Mesenchymal stem cell (in vitro differentiated cells and primary cell): ENCODE measurements around the gene MYH14.

ENCODE experiments used
- DNase-seq: peaks from one replicate; pipeline ENCODE4 v3.0.0-alpha.2; 2013
- H2AFZ ChIP-seq: one replicate; pipeline ENCODE4 v1.6.1; 2013; ENCODE audit warnings: low read depth, mild to moderate bottlenecking, control low read depth, inconsistent platforms, low read length, moderate library complexity
- H2AK5ac ChIP-seq: 2 replicates; pipeline ENCODE4 v1.6.1; 2013; ENCODE audit warnings: low read length, moderate library complexity, mild to moderate bottlenecking, inconsistent platforms; ENCODE audit not compliant: severe bottlenecking
- H2BK120ac ChIP-seq: one replicate; pipeline ENCODE4 v1.6.1; 2013; ENCODE audit warnings: low read depth, mild to moderate bottlenecking, inconsistent platforms, low read length, moderate library complexity
- H2BK12ac ChIP-seq, 2 experiments: one replicate each; pipeline ENCODE4 v1.6.1; 2013; ENCODE audit warnings: inconsistent platforms in 2 of 2, low read length in 2 of 2, mild to moderate bottlenecking in 2 of 2, moderate library complexity in 2 of 2, control low read depth in 1 of 2
- H2BK15ac ChIP-seq: one replicate; pipeline ENCODE4 v1.6.1; 2013; ENCODE audit warnings: mild to moderate bottlenecking, low read depth, inconsistent platforms; ENCODE audit not compliant: poor library complexity, severe bottlenecking
- H2BK5ac ChIP-seq: 2 replicates; pipeline ENCODE4 v1.6.1; 2013; ENCODE audit warnings: low read depth, mild to moderate bottlenecking, low read length, control low read depth, inconsistent platforms; ENCODE audit not compliant: poor library complexity, severe bottlenecking
- H3K14ac ChIP-seq, 2 experiments: one replicate each; pipeline ENCODE4 v1.6.1; 2013; ENCODE audit warnings: inconsistent platforms in 2 of 2, low read length in 2 of 2, control low read depth in 1 of 2, mild to moderate bottlenecking in 1 of 2, moderate library complexity in 1 of 2
- H3K18ac ChIP-seq, 2 experiments: one replicate each; pipeline ENCODE4 v1.6.1; 2013; ENCODE audit warnings: inconsistent platforms in 2 of 2, low read length in 2 of 2, control low read depth in 1 of 2, low read depth in 1 of 2, mild to moderate bottlenecking in 1 of 2
- H3K23ac ChIP-seq, 2 experiments: one replicate each; pipeline ENCODE4 v1.6.1; 2013; ENCODE audit warnings: inconsistent platforms in 2 of 2, low read length in 2 of 2, mild to moderate bottlenecking in 2 of 2, moderate library complexity in 2 of 2, control low read depth in 1 of 2
- H3K27ac ChIP-seq: 2 replicates; pipeline ENCODE4 v1.5.1; 2013; ENCODE audit warnings: mild to moderate bottlenecking, moderate library complexity, low read length, control low read depth, inconsistent platforms; ENCODE audit not compliant: poor library complexity, severe bottlenecking
- H3K27me3 ChIP-seq, 2 experiments: 2 replicates each; pipeline versions ENCODE4 v1.6.1 to v1.7.0; 2013; ENCODE audit warnings: low read length in 2 of 2, mild to moderate bottlenecking in 2 of 2, moderate library complexity in 2 of 2, control low read depth in 1 of 2, inconsistent platforms in 1 of 2; ENCODE audit not compliant: control insufficient read depth in 1 of 2, insufficient read depth in 1 of 2
- H3K36me3 ChIP-seq, 2 experiments: 2 replicates each; pipeline versions ENCODE4 v1.6.1 to v1.7.0; 2013; ENCODE audit warnings: low read length in 2 of 2, control low read depth in 1 of 2, inconsistent platforms in 1 of 2, low read depth in 1 of 2, mild to moderate bottlenecking in 1 of 2; ENCODE audit not compliant: insufficient read depth in 2 of 2, control insufficient read depth in 1 of 2
- H3K4ac ChIP-seq, 2 experiments: one replicate each; pipeline ENCODE4 v1.6.1; 2013; ENCODE audit warnings: inconsistent platforms in 2 of 2, low read length in 2 of 2, mild to moderate bottlenecking in 2 of 2, moderate library complexity in 2 of 2, control low read depth in 1 of 2, low read depth in 1 of 2
- H3K4me1 ChIP-seq: 2 replicates; pipeline ENCODE4 v1.6.1; 2013; ENCODE audit warnings: low read depth, low read length, control low read depth; ENCODE audit not compliant: control insufficient read depth, insufficient read depth
- H3K4me2 ChIP-seq: 2 replicates; pipeline ENCODE4 v1.6.1; 2013; ENCODE audit warnings: low read length, mild to moderate bottlenecking, inconsistent platforms; ENCODE audit not compliant: poor library complexity, severe bottlenecking
- H3K4me3 ChIP-seq, 2 experiments: 2 replicates each; pipeline versions ENCODE4 v1.5.1 to v1.7.0; 2013; ENCODE audit warnings: low read length in 2 of 2, mild to moderate bottlenecking in 2 of 2, control low read depth in 1 of 2, low read depth in 1 of 2; ENCODE audit not compliant: insufficient read depth in 1 of 2
- H3K79me1 ChIP-seq: replicated peaks from 2 replicates; pipeline ENCODE4 v1.6.1; 2013; ENCODE audit warnings: mild to moderate bottlenecking, control low read depth, low read length, inconsistent platforms; ENCODE audit not compliant: poor library complexity, severe bottlenecking
- H3K9ac ChIP-seq: 2 replicates; pipeline ENCODE4 v1.7.0; 2013; ENCODE audit warnings: mild to moderate bottlenecking, low read length, moderate library complexity
- H3K9me3 ChIP-seq: 2 replicates; pipeline ENCODE4 v1.7.0; 2013; ENCODE audit warnings: mild to moderate bottlenecking, low read length; ENCODE audit not compliant: control insufficient read depth
- H4K8ac ChIP-seq: one replicate; pipeline ENCODE4 v1.6.1; 2013; ENCODE audit warnings: inconsistent platforms, mild to moderate bottlenecking, low read length, moderate library complexity
- H4K91ac ChIP-seq: one replicate; pipeline ENCODE4 v1.6.1; 2013; ENCODE audit warnings: mild to moderate bottlenecking, low read length, inconsistent platforms
- WGBS: methylation state at CpG from one replicate; pipeline ENCODE4 v1.1.7; 2013; ENCODE audit warnings: mixed read lengths; 5-methylcytosine and 5-hydroxymethylcytosine counted together

MYH14 gene

GRCh38 chr19:50325310-50326100 lies 122.1 kb downstream of the MYH14 start:
- no peak overlapping the region for H4K8ac ChIP-seq

DNA sequence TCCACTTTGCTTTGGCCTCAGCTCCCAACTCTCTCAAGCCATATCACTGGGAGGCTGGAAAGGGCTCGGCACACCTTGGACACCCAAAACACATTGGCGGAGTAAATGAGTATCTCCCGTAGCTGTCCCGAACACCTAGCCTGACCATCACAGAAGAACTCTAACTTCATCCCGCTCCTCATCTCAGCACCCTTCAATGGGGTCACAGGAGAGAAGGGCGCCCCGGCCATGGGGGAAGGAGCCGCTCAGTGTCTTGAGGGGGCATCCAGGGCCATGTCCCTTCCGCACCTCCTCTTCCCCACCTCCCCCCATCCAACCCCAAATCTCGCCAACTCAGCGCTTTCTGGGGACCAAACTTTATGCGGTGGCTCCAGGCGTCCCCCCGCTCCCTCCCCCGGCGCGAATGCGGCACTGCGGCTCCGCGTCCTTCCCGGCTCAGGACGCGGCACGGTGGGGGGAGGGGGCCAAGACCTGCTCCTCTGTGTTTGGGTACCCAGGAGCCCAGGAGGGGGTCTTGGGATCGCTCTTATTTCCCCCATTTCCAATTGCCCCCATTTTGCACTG lies 122.8 kb downstream of the MYH14 start:
- no peak overlapping the region for H3K14ac ChIP-seq
- H3K4me1 ChIP-seq = peaks cover 4% of the 10 kb centered on the region
- no peak overlapping the region for H3K27ac ChIP-seq
- DNase-seq = no peak
- H2BK5ac ChIP-seq = no peak overlapping the region
- H3K79me1 ChIP-seq = no peaks in the 10 kb centered on the region
- H3K4me2 ChIP-seq = no peak overlapping the region
- no peak overlapping the region for H4K8ac ChIP-seq
- H3K27me3 ChIP-seq = peaks cover 36 to 48% of the 10 kb centered on the region in 2 experiments
- H3K18ac ChIP-seq = no peak overlapping the region
- H2AK5ac ChIP-seq = no peak overlapping the region
- no peak overlapping the region for H3K23ac ChIP-seq
- H3K4ac ChIP-seq = no peak overlapping the region
- H3K4me3 ChIP-seq = no peak overlapping the region
- no peaks in the 10 kb centered on the region for H3K36me3 ChIP-seq
- 7% methylated on average over 25 of the region's 26 CpGs for WGBS
- no peak overlapping the region for H2BK15ac ChIP-seq
- H3K9ac ChIP-seq = no peak overlapping the region
- no peak overlapping the region for H2AFZ ChIP-seq
- H4K91ac ChIP-seq = no peak overlapping the region
- no peak overlapping the region for H2BK12ac ChIP-seq
- no peak overlapping the region for H2BK120ac ChIP-seq
- no peaks in the 10 kb centered on the region for H3K9me3 ChIP-seq

More at GRCh38 chr19:50325310-50326100, 122.1 kb downstream of the MYH14 start:
- Histone ChIP-seq H3K18ac (no peak overlapping the region), H3K23ac (no peak overlapping the region), H2BK15ac (no peak overlapping the region), H2AK5ac (no peak overlapping the region), H3K4me1 (peaks cover 4% of the 10 kb centered on the region), H3K9ac (no peak overlapping the region), H3K27ac (no peak overlapping the region), H3K36me3 (no peaks in the 10 kb centered on the region), H3K27me3 (peaks cover 34 to 45% of the 10 kb centered on the region in 2 experiments), H3K14ac (no peak overlapping the region), H2BK5ac (no peak overlapping the region), H2BK120ac (no peak overlapping the region), H3K4me3 (no peak overlapping the region), H4K91ac (no peak overlapping the region), H2BK12ac (no peak overlapping the region), H3K4me2 (no peak overlapping the region), H2AFZ (no peak overlapping the region), H3K9me3 (no peaks in the 10 kb centered on the region), H3K4ac (no peak overlapping the region), H3K79me1 (no peaks in the 10 kb centered on the region)
- 1% methylated on average over 35 of the region's 48 CpGs for WGBS
- DNase-seq = peak; percentile 17

DNA sequence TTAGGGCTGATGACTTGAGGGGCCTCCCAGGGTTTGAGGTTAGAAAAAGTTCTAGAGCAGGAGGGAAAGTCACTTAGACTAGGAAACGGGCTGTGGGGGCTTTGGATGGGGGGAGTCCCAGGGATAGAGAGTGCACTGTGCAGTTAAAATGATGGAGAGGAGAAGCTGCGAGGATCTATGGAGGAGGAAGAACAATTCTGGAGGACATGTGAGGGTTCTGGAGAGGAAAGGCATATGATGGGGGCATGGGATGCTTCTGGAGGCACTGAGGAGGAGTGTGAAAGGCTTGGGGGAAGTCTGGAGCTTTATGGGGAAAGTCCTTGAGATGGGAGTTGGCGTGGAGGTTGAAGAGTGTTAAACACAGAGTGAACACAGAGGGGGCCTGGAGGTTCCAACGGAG lies 123.6 kb downstream of the MYH14 start:
- H3K9me3 ChIP-seq = no peaks in the 10 kb centered on the region
- H2BK12ac ChIP-seq = no peak overlapping the region
- 52% methylated on average over 3 of the region's 4 CpGs for WGBS

DNA sequence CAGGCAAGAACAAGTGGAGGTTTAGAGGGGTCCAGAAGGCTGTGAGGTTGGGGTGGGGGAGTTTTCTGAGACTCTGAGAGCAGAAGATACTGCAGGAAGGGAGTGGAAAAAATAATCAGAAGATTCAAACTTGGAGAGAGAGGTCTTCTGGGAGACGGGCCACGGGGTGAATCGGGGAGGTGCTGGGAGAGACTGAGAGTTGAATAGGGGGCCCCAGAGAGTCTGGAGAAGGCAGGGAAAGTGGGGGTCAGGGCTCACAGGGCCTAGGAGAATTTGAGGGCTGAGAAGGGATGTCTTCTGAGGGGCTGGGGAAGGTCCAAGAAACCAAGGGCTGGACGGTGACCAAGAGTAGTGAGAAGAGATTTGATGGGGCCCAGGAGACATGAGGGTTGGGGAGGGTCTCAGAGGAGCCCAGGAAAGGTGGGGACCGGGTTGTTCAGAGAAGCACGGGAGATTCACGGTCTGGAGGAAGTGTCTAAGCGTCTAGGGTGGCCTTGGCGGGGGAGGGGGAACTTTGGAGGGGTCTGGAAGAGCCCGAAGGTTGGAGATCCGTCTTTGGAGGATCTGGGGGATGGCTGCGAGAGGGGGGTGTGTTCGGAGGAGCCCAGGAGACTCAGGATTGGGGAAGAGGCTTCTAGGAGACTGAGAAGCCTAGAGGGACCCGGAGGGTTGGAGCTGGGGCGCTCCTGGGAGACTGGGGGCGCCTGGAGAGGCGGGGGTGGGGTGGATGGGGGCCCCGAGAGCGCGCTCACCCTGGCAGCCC lies 124.2 kb downstream of the MYH14 start:
- H3K9me3 ChIP-seq = no peaks in the 10 kb centered on the region
- H3K27ac ChIP-seq = no peak overlapping the region
- no peak overlapping the region for H3K18ac ChIP-seq
- no peak overlapping the region for H4K8ac ChIP-seq
- H3K4me2 ChIP-seq = no peak overlapping the region
- H3K79me1 ChIP-seq = no peaks in the 10 kb centered on the region
- peaks cover 4% of the 10 kb centered on the region for H3K4me1 ChIP-seq
- H2AFZ ChIP-seq = no peak overlapping the region
- H3K23ac ChIP-seq = no peak overlapping the region
- 58% methylated on average over 11 of the region's 20 CpGs for WGBS
- DNase-seq = no peak
- H2AK5ac ChIP-seq = no peak overlapping the region
- no peak overlapping the region for H2BK15ac ChIP-seq
- peaks cover 47 to 62% of the 10 kb centered on the region in 2 experiments for H3K27me3 ChIP-seq
- H3K4ac ChIP-seq = no peak overlapping the region
- no peak overlapping the region for H4K91ac ChIP-seq
- H3K14ac ChIP-seq = no peak overlapping the region
- no peak overlapping the region for H2BK12ac ChIP-seq
- no peak overlapping the region for H3K9ac ChIP-seq
- H2BK120ac ChIP-seq = no peak overlapping the region
- no peak overlapping the region for H2BK5ac ChIP-seq
- H3K36me3 ChIP-seq = no peaks in the 10 kb centered on the region
- no peak overlapping the region for H3K4me3 ChIP-seq

More for the DNA sequence above, 123.6 kb downstream of the MYH14 start:
- Histone ChIP-seq H3K36me3 (no peaks in the 10 kb centered on the region), H3K27me3 (peaks cover 40 to 56% of the 10 kb centered on the region in 2 experiments), H2AK5ac (no peak overlapping the region), H2BK120ac (no peak overlapping the region), H2BK5ac (no peak overlapping the region), H2BK15ac (no peak overlapping the region), H3K14ac (no peak overlapping the region), H3K79me1 (no peaks in the 10 kb centered on the region), H3K4me2 (no peak overlapping the region), H4K8ac (no peak overlapping the region), H3K4me3 (no peak overlapping the region), H3K9ac (no peak overlapping the region), H3K4me1 (peaks cover 4% of the 10 kb centered on the region), H3K27ac (no peak overlapping the region), H3K23ac (no peak overlapping the region), H3K18ac (no peak overlapping the region), H3K4ac (no peak overlapping the region), H4K91ac (no peak overlapping the region), H2AFZ (no peak overlapping the region)
- DNase-seq = no peak
